WTC11 (cell line): ENCODE measurements around the gene ATOSB. TPM values are rescaled to one million over a fixed set of nuclear protein-coding genes. Genes with fewer than 3 reads are reported as not detected.
A peak's percentile ranks its signal among the peaks of the same experiment; 100 is the strongest.
"Not testable (repeated sequence)": the region's sequence is repeated elsewhere in the genome, so short reads cannot be mapped to it uniquely, and the experiment has no call there.

Experiments
- ATAC-seq: fragments of 200-7000 bp; cut with Tn5 transposase; 2 replicates; pipeline ENCODE4 v1.10.0; 2021; ENCODE audit warnings: mild to moderate bottlenecking, moderate library complexity
- CTCF ChIA-PET: fragments of 300-600 bp; sonication (Branson Sonifier 250); formaldehyde crosslinking; loops from one replicate; lab custom pipeline; 2021; ENCODE audit warnings: antibody characterized with exemption; lab: Charles Lee
- POLR2A ChIA-PET: fragments of 350-600 bp; sonication (Branson Sonifier 250); formaldehyde crosslinking; loops from one replicate; lab custom pipeline; 2021; ENCODE audit warnings: antibody characterized with exemption; lab: Charles Lee
- DNase-seq: peaks from one replicate; pipeline ENCODE4 v3.0.0; 2021; ENCODE audit warnings: low spot score
- H3K27ac Mint-ChIP-seq: 2 replicates; pipeline ENCODE4 v1.8.0; 2021; ENCODE audit warnings: mixed read lengths
- H3K27me3 Mint-ChIP-seq: 2 replicates; pipeline ENCODE4 v1.8.0; 2021; ENCODE audit warnings: low read depth, mild to moderate bottlenecking, moderate library complexity, mixed read lengths
- H3K36me3 Mint-ChIP-seq: 2 replicates; pipeline ENCODE4 v1.8.0; 2021; ENCODE audit warnings: mixed read lengths
- H3K4me1 Mint-ChIP-seq: 2 replicates; pipeline ENCODE4 v1.8.0; 2022; ENCODE audit warnings: mixed read lengths
- H3K4me3 Mint-ChIP-seq: 2 replicates; pipeline ENCODE4 v1.8.0; 2021; ENCODE audit warnings: mild to moderate bottlenecking, moderate library complexity, mixed read lengths
- H3K9me3 Mint-ChIP-seq: 2 replicates; pipeline ENCODE4 v1.8.0; 2021; ENCODE audit warnings: mixed read lengths
- ATF1 ChIP-seq: sonication (generic); formaldehyde crosslinking; IDR thresholded peaks from 2 replicates; pipeline ENCODE4 v1.8.1; 2023; ENCODE audit warnings: mild to moderate bottlenecking, moderate library complexity, missing genetic modification reagents
- CREM ChIP-seq: sonication (generic); formaldehyde crosslinking; IDR thresholded peaks from 2 replicates; pipeline ENCODE4 v1.8.1; 2022; ENCODE audit warnings: mild to moderate bottlenecking, missing genetic modification reagents, moderate library complexity
- E2F5 ChIP-seq: sonication (generic); formaldehyde crosslinking; IDR thresholded peaks from 2 replicates; pipeline ENCODE4 v1.8.1; 2022; ENCODE audit warnings: mild to moderate bottlenecking, moderate library complexity, missing genetic modification reagents
- ESRRA ChIP-seq: sonication (generic); formaldehyde crosslinking; IDR thresholded peaks from 2 replicates; pipeline ENCODE4 v1.8.1; 2022; ENCODE audit warnings: mild to moderate bottlenecking, missing genetic modification reagents, borderline replicate concordance
- GRHL2 ChIP-seq: fragments of 250-450 bp; sonication (Bioruptor Pico); IDR thresholded peaks from 2 replicates; pipeline ENCODE4 v1.8.0; 2022; ENCODE audit warnings: mild to moderate bottlenecking, moderate library complexity; ENCODE audit not compliant: insufficient replicate concordance, severe bottlenecking
- HMGXB4 ChIP-seq: sonication (generic); formaldehyde crosslinking; IDR thresholded peaks from 2 replicates; pipeline ENCODE4 v1.8.1; 2023; ENCODE audit warnings: mild to moderate bottlenecking, moderate library complexity, missing genetic modification reagents
- KAT7 ChIP-seq: sonication (generic); formaldehyde crosslinking; IDR thresholded peaks from 2 replicates; pipeline ENCODE4 v1.8.1; 2023; ENCODE audit warnings: missing genetic modification reagents, mild to moderate bottlenecking, borderline replicate concordance
- MAX ChIP-seq: sonication (generic); formaldehyde crosslinking; IDR thresholded peaks from 2 replicates; pipeline ENCODE4 v1.8.0; 2022; ENCODE audit warnings: mild to moderate bottlenecking, missing genetic modification reagents
- MXD4 ChIP-seq: fragments of 250-450 bp; sonication (Bioruptor Pico); IDR thresholded peaks from 2 replicates; pipeline ENCODE4 v1.8.0; 2021; ENCODE audit warnings: mild to moderate bottlenecking, moderate library complexity, borderline replicate concordance
- NR1H2 ChIP-seq: sonication (generic); formaldehyde crosslinking; IDR thresholded peaks from 2 replicates; pipeline ENCODE4 v1.9.0; 2021; ENCODE audit warnings: mild to moderate bottlenecking, moderate library complexity, missing genetic modification reagents
- PREB ChIP-seq: sonication (generic); formaldehyde crosslinking; IDR thresholded peaks from 2 replicates; pipeline ENCODE4 v1.8.1; 2022; ENCODE audit warnings: mild to moderate bottlenecking, missing genetic modification reagents, moderate library complexity, borderline replicate concordance
- RELA ChIP-seq: sonication (generic); formaldehyde crosslinking; IDR thresholded peaks from 2 replicates; pipeline ENCODE4 v1.8.1; 2022; ENCODE audit warnings: missing genetic modification reagents, mild to moderate bottlenecking, borderline replicate concordance
- SP1 ChIP-seq: sonication (generic); formaldehyde crosslinking; conservative IDR thresholded peaks from 2 replicates; pipeline ENCODE4 v1.8.1; 2022; ENCODE audit warnings: missing genetic modification reagents
- TP53 ChIP-seq: sonication (generic); formaldehyde crosslinking; IDR thresholded peaks from 2 replicates; pipeline ENCODE4 v1.8.1; 2023; ENCODE audit warnings: mild to moderate bottlenecking, missing genetic modification reagents
- ZNF423 ChIP-seq: fragments of 250-450 bp; sonication (Bioruptor Pico); IDR thresholded peaks from 2 replicates; pipeline ENCODE4 v2.1.2; 2022; ENCODE audit warnings: mild to moderate bottlenecking, moderate library complexity
- ZSCAN18 ChIP-seq: fragments of 250-450 bp; sonication (Bioruptor Pico); IDR thresholded peaks from 2 replicates; pipeline ENCODE4 v2.1.2; 2022; ENCODE audit warnings: mild to moderate bottlenecking, moderate library complexity
- total RNA-seq: library from RNA; stranded (reverse); gene quantifications from 3 replicates; pipeline ENCODE4 v1.2.3, GENCODE V29; 2021

The ATOSB gene
- total RNA-seq, 1 experiment from 2014 or later = 8.7 TPM

- TF ChIP-seq ESRRA (CRISPR knock-in tag) (no peak), ATF1 (no peak), SP1 (CRISPR knock-in tag) (peak; percentile 80), PREB (CRISPR knock-in tag) (no peak), MAX (CRISPR knock-in tag) (peak; percentile 64; the same call in 1 of the 2 replicates), MXD4 (CRISPR knock-in tag) (no peak), ZNF423 (no peak), GRHL2 (CRISPR knock-in tag) (no peak), E2F5 (CRISPR knock-in tag) (peak; percentile 63; the same call in 1 of the 2 replicates), HMGXB4 (peak; percentile 91), CREM (CRISPR knock-in tag) (0 out of 2 replicates have a peak, but pooled peaks have one; percentile 47), TP53 (CRISPR knock-in tag) (no peak), NR1H2 (CRISPR knock-in tag) (no peak), KAT7 (CRISPR knock-in tag) (no peak), ZSCAN18 (CRISPR knock-in tag) (no peak)
Measured at GRCh38 chr9:35161713-35162604, 46.3 kb upstream of the ATOSB start, which contains the start of gene UNC13B (continued).

GRCh38 chr9:35158501-35159280, 43.0 kb upstream of the ATOSB start:
- no peak for ATAC-seq
- DNase-seq = no peak
- Mint-ChIP-seq H3K4me1 (peaks cover 31% of the 10 kb centered on the region), H3K27me3 (no peaks in the 10 kb centered on the region)
- no peak for TF ChIP-seq RELA (CRISPR knock-in tag)
- TF ChIP-seq, all 79 proteins: peak for 0
- Mint-ChIP-seq H3K36me3 (0 out of 2 replicates have a peak, but pooled peaks cover 2% of the 10 kb centered on the region), H3K9me3 (no peaks in the 10 kb centered on the region), H3K27ac (peak overlapping the region; percentile 93), H3K4me3 (no peak overlapping the region)
- POLR2A ChIA-PET = no interaction called here
- CTCF ChIA-PET = interaction anchor here (1.2 to 1.7 kb wide), 3 partner anchors 9 to 123 kb away, joined by 3 to 9 read pairs (median 5); no protein-coding TSS in a partner anchor

GRCh38 chr9:35157836-35158235, 42.2 kb upstream of the ATOSB start:
- ATAC-seq, H3K9me3 Mint-ChIP-seq, H3K27me3 Mint-ChIP-seq, DNase-seq, H3K36me3 Mint-ChIP-seq: not testable (repeated sequence)
- ChIA-PET CTCF (interaction anchor here (1.2 to 1.7 kb wide), 4 partner anchors 10 to 124 kb away, joined by 3 to 9 read pairs (median 5); no protein-coding TSS in a partner anchor), POLR2A (interaction anchor here (0.6 kb wide), 1 partner anchor 16 kb away, joined by 3 read pairs; no protein-coding TSS in a partner anchor)
- Mint-ChIP-seq H3K4me1 (peaks cover 22% of the 10 kb centered on the region), H3K4me3 (peak overlapping the region; percentile 41), H3K27ac (peak overlapping the region; percentile 80; the same call in 1 of the 2 replicates)
